Neutrophil (primary cell): ENCODE results near the gene XPO6.
A peak's percentile ranks its signal among the peaks of the same experiment; 100 is the strongest.

Source experiments
- H3K27ac ChIP-seq: fragments of 200-600 bp; sonication (generic); 2 replicates; pipeline ENCODE4 v1.5.1; 2016; ENCODE audit warnings: mild to moderate bottlenecking, moderate library complexity
- H3K27me3 ChIP-seq: fragments of 200-600 bp; sonication (generic); 2 replicates; pipeline ENCODE4 v1.6.0; 2016; ENCODE audit warnings: mild to moderate bottlenecking
- H3K36me3 ChIP-seq: fragments of 200-600 bp; sonication (generic); 2 replicates; pipeline ENCODE4 v1.5.1; 2017
- H3K4me1 ChIP-seq, 2 experiments: fragments of 200-600 bp in 1 of 2; sonication (generic) in 1 of 2; 1 replicate in 1 of 2; 2 replicates in 1 of 2; pipeline versions ENCODE4 v1.5.1 to v1.6.1; 2013 to 2016; ENCODE audit warnings: low read depth in 1 of 2, low read length in 1 of 2, mild to moderate bottlenecking in 1 of 2, moderate library complexity in 1 of 2; ENCODE audit not compliant: control insufficient read depth in 1 of 2, insufficient read depth in 1 of 2
- H3K4me3 ChIP-seq, 2 experiments: fragments of 200-600 bp in 1 of 2; sonication (generic) in 1 of 2; 1 replicate in 1 of 2; 2 replicates in 1 of 2; pipeline ENCODE4 v1.5.1; 2013 to 2016; ENCODE audit warnings: low read depth in 1 of 2, low read length in 1 of 2, mild to moderate bottlenecking in 1 of 2, moderate library complexity in 1 of 2
- H3K9me3 ChIP-seq: fragments of 200-600 bp; sonication (generic); 2 replicates; pipeline ENCODE4 v1.5.1; 2016
- TF ChIP-seq, protein P1 (sequence below): fragments of 200-600 bp; sonication (generic); IDR thresholded peaks from 2 replicates; pipeline ENCODE4 v1.5.1; 2016; ENCODE audit warnings: antibody characterized with exemption

Gene XPO6

DNA sequence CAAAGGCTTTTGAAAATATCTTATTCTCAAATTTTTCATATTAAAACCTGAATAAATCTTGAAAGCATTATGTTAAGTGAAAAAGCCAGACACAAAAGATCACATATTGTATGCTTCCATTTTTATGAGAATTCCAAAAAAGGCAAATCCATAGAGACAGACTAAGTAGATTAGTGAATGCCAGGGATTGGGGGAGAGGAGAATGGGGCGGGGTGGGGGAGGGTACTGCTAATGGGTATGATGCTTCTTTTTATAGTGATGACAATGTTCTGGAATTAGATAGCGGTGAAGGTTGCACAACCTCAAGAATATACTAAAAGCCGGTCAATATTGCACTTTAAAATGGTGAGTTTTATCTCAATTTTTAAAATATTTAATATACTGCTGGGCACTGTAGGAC, 44.0 kb downstream of the XPO6 start:
- H3K27ac ChIP-seq: peak overlapping the region; percentile 100
- H3K4me1 ChIP-seq: peaks cover 68 to 76% of the 10 kb centered on the region in 2 experiments
- H3K36me3 ChIP-seq: peaks cover 88% of the 10 kb centered on the region

DNA sequence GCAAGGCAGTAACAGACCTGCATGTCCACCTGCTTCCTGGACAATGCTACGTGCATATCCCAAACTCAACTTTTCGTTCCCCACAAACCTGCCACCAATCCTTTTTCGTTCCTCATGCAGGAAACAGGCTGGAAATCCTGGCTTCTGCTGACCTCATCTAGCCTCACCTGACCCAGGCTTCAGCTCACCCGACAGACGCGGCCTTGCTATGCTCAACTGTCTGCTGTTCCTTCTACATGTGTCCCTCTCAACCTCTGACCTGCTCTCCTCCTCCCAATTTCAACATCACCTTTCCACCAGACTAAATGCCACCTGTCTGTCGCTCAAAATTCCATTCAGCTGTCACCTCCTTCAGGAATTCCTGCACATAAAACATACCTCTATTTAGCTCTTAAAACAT, 44.5 kb downstream of the XPO6 start:
- TF ChIP-seq, protein P1, sequence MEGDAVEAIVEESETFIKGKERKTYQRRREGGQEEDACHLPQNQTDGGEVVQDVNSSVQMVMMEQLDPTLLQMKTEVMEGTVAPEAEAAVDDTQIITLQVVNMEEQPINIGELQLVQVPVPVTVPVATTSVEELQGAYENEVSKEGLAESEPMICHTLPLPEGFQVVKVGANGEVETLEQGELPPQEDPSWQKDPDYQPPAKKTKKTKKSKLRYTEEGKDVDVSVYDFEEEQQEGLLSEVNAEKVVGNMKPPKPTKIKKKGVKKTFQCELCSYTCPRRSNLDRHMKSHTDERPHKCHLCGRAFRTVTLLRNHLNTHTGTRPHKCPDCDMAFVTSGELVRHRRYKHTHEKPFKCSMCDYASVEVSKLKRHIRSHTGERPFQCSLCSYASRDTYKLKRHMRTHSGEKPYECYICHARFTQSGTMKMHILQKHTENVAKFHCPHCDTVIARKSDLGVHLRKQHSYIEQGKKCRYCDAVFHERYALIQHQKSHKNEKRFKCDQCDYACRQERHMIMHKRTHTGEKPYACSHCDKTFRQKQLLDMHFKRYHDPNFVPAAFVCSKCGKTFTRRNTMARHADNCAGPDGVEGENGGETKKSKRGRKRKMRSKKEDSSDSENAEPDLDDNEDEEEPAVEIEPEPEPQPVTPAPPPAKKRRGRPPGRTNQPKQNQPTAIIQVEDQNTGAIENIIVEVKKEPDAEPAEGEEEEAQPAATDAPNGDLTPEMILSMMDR: no peak
- H3K27ac ChIP-seq: peak overlapping the region; percentile 100
- H3K9me3 ChIP-seq: no peaks in the 10 kb centered on the region
- H3K27me3 ChIP-seq: no peaks in the 10 kb centered on the region
- peaks cover 68 to 82% of the 10 kb centered on the region in 2 experiments for H3K4me1 ChIP-seq
- H3K4me3 ChIP-seq: peak overlapping the region in 1 of 2 experiments; percentile 18
- peaks cover 88% of the 10 kb centered on the region for H3K36me3 ChIP-seq

More for the DNA sequence above, 44.0 kb downstream of the XPO6 start:
- H3K4me3 ChIP-seq: peak overlapping the region in 1 of 2 experiments; percentile 18
- no peaks in the 10 kb centered on the region for H3K9me3 ChIP-seq
- TF ChIP-seq, protein P1: no peak
- no peaks in the 10 kb centered on the region for H3K27me3 ChIP-seq

DNA sequence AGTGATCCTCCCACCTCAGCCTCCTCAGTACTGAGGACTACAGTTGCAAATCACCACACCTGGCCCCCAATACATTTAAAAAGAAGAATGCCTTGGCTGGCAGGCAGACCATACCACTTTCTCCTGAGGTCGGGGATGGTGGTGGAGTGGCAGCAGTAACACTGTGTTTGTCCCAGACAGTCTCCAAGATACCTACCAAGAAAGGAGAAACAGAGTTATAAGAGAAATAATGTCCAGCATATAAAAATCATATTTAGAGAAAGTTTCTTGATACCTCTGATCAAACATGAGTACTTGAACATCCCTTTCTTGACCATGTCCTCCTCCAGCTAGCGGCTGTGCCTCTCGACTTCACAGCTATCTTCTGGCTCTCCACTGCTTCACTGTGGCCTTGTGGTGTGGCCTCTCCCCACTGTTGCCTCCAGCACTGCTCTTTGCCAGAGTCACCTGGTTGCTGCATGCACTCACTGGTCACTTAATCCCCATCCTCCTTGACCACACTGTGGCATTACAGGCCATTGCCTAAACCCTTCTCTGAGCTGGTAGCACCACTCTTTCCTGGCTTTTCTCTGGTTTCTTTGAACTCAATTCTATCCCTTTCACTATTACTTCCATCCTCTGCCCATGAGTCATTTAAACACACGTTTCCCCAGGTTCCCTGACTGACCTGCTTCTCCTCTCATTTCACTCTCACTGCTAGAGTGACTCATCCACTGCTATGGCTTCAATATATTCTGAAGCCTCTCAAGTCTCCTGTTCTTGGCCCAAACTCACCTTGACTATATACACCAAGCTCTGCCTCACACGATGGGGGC, 45.2 kb downstream of the XPO6 start:
- Histone ChIP-seq H3K4me1 (peaks cover 68 to 84% of the 10 kb centered on the region in 2 experiments), H3K27me3 (no peaks in the 10 kb centered on the region), H3K36me3 (peaks cover 88% of the 10 kb centered on the region)

DNA sequence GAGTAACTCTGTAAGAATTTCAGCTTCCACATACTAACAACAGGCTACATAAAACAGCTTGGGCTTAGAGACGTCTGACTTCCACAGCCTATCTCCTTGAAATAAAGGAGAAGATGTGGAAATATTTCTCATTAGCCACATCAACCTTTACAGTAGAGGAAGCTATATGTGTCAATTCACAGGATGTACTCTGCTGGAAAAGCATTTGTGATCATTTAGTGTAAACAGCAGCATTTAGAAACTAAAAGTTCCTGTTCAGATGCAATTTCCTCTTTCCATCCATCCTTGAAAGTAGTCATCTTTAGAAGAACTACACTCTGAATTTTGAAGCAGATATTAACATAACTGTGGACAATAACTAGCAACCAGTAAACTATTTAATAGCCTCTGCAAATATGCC, 46.2 kb downstream of the XPO6 start:
- peak overlapping the region; percentile 100 for H3K27ac ChIP-seq
- TF ChIP-seq, protein P1: peak; percentile 33
- H3K4me3 ChIP-seq: peak overlapping the region; percentile 30 to 47
- H3K36me3 ChIP-seq: peaks cover 90% of the 10 kb centered on the region
- H3K4me1 ChIP-seq: peaks cover 77 to 90% of the 10 kb centered on the region in 2 experiments
- no peaks in the 10 kb centered on the region for H3K9me3 ChIP-seq
- H3K27me3 ChIP-seq: no peaks in the 10 kb centered on the region

More for the DNA sequence above, 45.2 kb downstream of the XPO6 start:
- TF ChIP-seq, protein P1: no peak
- peak overlapping the region; percentile 30 to 47 for H3K4me3 ChIP-seq
- H3K9me3 ChIP-seq: no peaks in the 10 kb centered on the region
- H3K27ac ChIP-seq: peak overlapping the region; percentile 100

DNA sequence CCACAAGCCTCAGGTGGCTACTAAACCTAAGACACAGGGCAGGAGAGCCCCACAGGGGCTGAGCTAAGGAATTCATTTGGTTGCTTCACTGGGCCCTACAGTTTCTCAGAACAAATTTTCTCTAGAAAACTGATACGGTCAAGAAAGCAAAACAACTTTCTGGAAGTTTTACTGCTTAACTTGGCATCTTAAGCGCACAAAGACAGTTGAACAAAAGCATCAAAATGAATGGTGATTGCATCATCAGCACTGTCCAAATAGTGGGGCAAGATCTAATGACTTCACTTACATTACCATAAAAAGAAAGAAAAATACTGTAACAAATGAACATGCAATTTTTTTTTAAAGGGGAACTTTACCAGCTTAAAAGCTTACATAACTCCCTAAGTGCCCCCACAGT, 47.6 kb downstream of the XPO6 start:
- H3K36me3 ChIP-seq: peaks cover 87% of the 10 kb centered on the region
- H3K4me1 ChIP-seq: peaks cover 92 to 100% of the 10 kb centered on the region in 2 experiments
- TF ChIP-seq, protein P1: no peak
- peak overlapping the region; percentile 100 for H3K27ac ChIP-seq
- H3K4me3 ChIP-seq: peak overlapping the region; percentile 36 to 47
- H3K27me3 ChIP-seq: no peaks in the 10 kb centered on the region
- no peaks in the 10 kb centered on the region for H3K9me3 ChIP-seq
